GM21723 (cell line): ENCODE measurements around the gene EXOSC7.

ENCODE experiments used
- ATAC-seq: cut with Tn5 transposase; IDR thresholded peaks from one replicate; pipeline ENCODE4 v1.9.1; 2021; ENCODE audit warnings: mild to moderate bottlenecking, moderate library complexity; ENCODE audit not compliant: unreplicated experiment

The EXOSC7 gene

GRCh38 chr3:45021524-45022297 lies 45.7 kb downstream of the EXOSC7 start:
- ATAC-seq = no peak

- ATAC-seq = no peak
These were observed 47.6 kb downstream of the EXOSC7 start for GRCh38 chr3:45023675-45024074.

- ATAC-seq = no peak
These were observed 48.7 kb downstream of the EXOSC7 start for GRCh38 chr3:45024542-45025255.

DNA sequence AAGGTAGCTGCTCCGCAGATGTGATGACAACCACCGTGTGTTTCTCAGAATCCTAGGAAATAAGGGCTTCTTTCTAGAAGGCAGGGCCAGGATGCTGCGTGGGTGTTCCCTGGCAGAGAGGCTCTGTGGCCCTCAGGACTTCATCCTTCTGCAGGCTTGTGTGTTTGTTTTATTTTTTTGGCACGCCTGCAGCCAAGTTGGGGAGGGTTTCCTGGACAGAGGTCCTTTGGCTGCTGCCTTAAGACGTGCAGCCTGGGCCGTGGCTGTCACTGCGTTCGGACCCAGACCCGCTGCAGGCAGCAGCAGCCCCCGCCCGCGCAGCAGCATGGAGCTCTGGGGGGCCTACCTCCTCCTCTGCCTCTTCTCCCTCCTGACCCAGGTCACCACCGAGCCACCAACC lies 50.0 kb downstream of the EXOSC7 start, which contains the start of gene CLEC3B:
TSS of gene CLEC3B (plus strand) at position 266 of the 400 bp plus-strand sequence. CDS start at position 326, 60 bp downstream.
- ATAC-seq = no peak

DNA sequence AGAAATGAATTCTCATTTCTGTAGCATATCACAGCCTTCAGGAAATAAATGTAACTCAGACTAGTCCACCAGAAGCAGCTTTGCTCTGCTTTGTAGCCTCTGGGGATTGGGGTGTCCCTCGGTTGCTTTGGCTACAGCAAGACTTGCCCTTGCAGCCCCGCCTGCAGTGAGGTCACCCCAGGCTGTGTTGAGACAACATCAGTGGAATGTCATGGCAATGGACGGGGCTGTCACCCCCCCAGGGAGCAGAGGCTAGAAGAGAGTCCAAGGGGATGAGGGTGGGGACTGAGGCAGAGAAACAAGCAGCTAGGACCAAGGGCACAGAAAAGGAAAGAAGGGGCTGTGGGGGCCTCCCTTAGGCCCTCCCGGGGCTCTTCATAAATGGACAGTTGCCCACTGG lies 50.9 kb downstream of the EXOSC7 start:
- ATAC-seq = no peak

GRCh38 chr3:45027441-45027840 lies 51.4 kb downstream of the EXOSC7 start:
- no peak for ATAC-seq

GRCh38 chr3:45029216-45029615 lies 53.2 kb downstream of the EXOSC7 start:
- ATAC-seq = no peak

GRCh38 chr3:45029661-45030060 lies 53.6 kb downstream of the EXOSC7 start:
- ATAC-seq = no peak

DNA sequence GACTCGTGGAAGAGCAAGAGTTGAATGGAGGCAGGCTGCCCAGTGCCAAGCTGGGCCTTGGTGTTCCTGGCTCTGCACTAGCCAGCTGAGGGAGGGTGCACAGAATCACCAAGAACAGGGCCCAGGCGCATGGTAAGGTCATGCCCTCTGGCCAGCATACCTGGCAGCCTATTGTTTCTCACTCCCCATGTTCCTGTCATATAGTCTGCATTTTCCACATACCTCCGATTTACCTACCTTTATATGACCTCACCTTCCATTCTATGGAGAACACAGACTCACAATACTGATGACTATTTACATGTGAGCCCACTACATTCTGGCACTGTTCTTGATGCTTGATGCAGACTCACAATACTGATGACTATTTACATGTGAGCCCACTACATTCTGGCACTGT lies 55.5 kb downstream of the EXOSC7 start:
- no peak for ATAC-seq

DNA sequence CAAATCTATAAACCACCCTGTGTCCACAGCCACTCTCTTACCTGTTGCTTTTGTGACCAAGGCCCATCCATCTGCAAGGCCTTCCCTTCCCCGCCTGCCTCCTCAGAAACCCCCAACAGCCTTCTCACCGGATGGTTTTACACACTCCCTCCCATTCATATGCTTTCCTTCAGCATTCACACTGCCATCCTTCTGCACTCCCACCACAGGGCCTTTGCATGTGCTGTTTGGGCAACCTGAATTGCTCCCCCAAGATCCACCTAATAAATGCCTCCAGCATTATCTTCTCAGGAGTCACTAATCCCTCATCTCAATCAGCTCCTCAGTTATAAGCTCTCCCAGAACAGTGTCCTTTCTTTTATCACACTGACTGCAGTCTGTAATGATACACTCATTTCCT lies 56.1 kb downstream of the EXOSC7 start:
- no peak for ATAC-seq

DNA sequence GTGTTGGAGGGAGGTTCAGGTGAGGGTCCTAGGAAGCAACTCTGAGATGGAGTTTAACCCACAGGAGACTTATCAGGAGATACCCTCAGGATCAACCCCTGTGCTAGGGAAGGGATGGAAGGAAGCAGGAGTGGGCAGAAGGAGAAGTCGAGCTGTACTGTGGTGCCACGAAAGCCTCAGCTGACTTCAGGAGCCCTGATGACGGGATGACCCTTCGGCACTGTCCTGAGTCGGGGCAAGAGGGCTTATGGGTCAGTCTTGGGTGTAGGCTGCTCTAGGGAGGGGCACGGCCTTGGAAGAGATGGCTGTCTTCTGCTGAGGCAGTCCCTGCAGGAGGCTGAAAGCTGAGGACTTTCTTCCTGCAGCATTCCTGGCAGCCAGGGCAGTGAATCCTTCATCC lies 57.7 kb downstream of the EXOSC7 start:
- ATAC-seq = no peak

DNA sequence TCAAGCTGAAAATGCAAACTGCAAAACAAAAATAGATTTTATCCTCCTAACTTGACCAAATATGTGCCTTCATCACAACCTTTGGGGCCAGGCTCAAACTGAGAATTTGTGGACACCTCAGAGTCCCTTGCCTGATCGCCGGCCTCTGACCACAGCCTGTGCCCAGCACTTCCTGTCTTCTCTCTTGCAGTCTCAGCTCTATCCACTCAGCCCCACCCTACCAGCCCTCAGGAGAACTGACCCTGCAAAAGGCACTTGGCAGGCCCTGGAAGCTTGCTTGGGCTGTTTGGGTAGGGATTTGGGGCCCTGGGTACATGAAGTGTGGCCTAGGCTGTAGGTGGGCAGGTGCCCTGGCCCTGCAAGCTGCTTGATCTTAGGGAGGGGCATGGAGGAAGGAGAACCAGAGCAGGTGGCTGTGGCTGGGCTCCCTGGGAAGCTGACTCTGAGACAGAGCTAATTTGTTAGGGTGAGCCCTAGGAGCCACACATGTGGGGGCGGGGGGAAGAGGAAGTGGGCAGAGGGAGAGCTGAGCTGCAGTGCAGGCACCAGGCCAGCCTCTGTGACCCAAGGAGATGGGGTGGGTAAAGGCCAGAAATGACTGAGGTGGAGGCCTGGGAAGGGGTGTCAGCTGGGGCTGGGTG lies 58.7 kb downstream of the EXOSC7 start:
- peak; percentile 46 for ATAC-seq

DNA sequence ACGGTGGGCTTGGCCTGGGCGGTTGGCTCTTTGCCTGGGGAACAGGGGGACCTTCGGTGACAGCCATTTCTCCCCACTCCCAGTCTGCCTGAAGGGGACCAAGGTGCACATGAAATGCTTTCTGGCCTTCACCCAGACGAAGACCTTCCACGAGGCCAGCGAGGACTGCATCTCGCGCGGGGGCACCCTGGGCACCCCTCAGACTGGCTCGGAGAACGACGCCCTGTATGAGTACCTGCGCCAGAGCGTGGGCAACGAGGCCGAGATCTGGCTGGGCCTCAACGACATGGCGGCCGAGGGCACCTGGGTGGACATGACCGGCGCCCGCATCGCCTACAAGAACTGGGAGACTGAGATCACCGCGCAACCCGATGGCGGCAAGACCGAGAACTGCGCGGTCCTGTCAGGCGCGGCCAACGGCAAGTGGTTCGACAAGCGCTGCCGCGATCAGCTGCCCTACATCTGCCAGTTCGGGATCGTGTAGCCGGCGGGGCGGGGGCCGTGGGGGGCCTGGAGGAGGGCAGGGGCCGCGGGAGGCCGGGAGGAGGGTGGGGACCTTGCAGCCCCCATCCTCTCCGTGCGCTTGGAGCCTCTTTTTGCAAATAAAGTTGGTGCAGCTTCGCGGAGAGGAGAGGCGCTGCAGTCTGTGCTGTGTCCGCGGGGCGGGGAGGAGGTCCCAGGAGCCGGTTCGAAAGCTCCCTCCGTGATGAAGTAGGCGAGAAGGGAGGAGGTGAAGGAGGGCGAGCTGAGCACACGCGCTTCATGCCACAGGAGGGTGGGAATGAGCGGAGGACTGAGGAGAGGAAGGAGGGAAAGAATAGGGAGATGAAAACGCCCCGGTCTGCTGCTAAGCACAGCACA lies 59.6 kb downstream of the EXOSC7 start:
- no peak for ATAC-seq

DNA sequence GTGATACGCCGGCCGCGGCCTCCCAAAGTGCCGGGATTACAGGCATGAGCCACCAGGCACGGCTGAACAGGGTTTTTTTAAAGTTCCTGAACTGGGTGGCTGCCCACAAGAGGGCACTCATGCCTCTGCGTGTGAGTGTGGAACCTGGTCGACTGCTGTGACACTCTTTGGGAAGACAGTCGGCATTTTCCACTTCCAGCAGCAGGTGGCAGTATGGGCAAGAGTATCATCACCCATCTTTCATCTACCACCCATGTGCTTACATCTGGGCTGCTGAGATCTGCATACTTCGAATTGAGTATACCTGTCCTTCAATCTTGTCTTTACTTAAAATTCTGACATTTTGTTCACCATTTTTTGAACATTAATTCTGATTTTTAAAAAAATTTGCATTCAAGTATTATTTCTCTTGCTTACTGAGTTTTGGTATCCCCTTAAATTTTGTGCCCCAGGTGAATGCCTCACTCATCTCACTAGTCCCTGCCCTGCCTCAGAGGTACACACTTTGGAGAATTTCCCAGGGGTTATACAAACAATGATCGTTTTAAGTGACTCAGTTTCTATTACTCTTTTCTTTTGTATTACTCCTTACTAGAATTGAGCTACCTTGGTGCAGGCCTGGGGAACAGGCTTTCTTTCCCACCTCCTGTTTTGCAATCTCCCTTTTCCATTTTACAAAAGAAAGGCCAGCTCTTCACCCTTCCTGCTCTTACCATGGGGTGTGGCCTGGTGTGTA lies 61.8 kb downstream of the EXOSC7 start:
- ATAC-seq = peak; percentile 69

- no peak for ATAC-seq
These were observed 65.6 kb downstream of the EXOSC7 start for GRCh38 chr3:45041666-45042065.

GRCh38 chr3:45042162-45042561 lies 66.1 kb downstream of the EXOSC7 start:
- ATAC-seq = no peak

DNA sequence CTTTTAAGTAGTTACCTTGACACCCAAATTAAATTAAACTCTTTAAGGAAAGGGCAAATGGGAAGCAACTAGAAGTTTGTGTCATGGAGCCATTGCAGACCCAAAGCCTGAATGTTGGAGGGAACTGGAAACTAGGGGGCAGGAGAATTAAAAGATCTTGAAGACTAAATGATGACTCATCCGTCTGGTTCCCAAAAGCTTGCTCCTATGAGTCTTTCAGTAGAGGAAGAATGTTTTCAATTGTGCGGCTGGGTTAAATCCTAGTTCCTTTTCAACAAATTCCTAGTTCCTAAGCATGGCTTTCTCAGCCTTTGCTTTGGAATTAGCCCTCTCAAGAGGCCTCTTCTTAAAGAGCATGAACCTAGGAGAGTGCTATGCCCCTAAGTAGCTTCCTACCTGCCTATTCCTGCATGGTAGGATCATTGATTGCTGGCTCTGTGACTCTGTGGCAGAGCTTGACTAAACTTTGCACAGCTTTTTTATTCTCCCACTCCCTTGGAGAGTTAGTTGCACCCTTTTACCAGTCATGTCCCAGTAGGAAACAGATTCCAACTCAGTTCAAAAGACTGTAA lies 67.8 kb downstream of the EXOSC7 start:
- ATAC-seq = no peak

DNA sequence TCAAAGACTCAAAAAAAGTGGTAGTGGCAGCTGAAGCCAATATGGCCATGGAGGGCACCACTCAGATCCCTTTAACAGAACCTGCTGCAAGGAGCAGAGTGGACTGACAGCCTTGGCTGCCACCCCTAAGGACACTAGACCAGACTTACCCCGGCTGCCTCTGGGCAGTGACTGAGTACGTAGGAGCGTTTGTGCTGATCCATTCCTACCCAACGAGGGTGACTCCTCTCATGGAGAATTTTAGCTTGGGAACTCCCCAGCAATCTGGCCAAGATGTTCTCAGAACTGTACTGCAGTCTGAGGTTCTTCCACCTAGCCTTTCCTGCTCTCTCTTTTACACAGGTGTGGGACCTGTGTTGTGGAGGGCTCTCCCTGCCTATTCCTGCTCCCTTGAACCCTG lies 72.2 kb downstream of the EXOSC7 start:
- no peak for ATAC-seq

DNA sequence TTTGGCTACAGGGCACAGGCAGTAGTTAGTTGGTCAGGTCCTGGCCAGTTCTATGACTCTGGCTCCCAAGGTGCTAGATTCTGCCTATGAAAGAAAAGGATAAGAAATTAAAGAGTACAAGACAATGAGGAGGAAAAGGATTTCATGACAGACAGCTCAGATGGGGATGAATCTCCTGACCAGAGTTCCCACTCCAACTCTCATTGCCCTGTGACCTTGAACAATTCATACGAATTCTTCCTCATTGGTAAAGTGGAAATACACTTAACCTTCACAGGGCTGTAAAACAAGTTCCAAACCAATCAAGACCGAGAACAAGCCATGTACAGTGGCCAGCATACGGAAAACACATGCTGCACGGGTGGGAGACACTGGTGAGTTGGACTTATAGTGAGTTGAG lies 73.8 kb downstream of the EXOSC7 start:
- no peak for ATAC-seq

GRCh38 chr3:45051685-45052084 lies 75.6 kb downstream of the EXOSC7 start:
- ATAC-seq = no peak
